Measurements from ENCODE around the gene WDR33.

WDR33 gene

GRCh38 chr2:127721311-127721977, 89.5 kb downstream of the WDR33 start:
- Histone ChIP-seq H3K27me3 (no peaks in the 10 kb centered on the region), H3K4me3 (ENCODE audit: low read depth, low read length) (no peak overlapping the region), H3K36me3 (peaks cover 17% of the 10 kb centered on the region), H3K4me1 (no peaks in the 10 kb centered on the region), H3K9me3 (no peaks in the 10 kb centered on the region)
- TF ChIP-seq CTCF (IDR thresholded peaks at IDR 0.05; ENCODE audit: low read depth, low read length) = no peak
- DNase-seq = no peak

- H3K4me1 ChIP-seq = no peaks in the 10 kb centered on the region
- H3K9me3 ChIP-seq = no peaks in the 10 kb centered on the region
- no peak for DNase-seq
- no peak overlapping the region for H3K4me3 ChIP-seq (ENCODE audit: low read depth, low read length)
- H3K36me3 ChIP-seq = peaks cover 17% of the 10 kb centered on the region
- no peak for TF ChIP-seq CTCF (IDR thresholded peaks at IDR 0.05; ENCODE audit: low read depth, low read length)
- no peaks in the 10 kb centered on the region for H3K27me3 ChIP-seq
Measured at GRCh38 chr2:127719301-127720218, 91.4 kb downstream of the WDR33 start.

GRCh38 chr2:127718271-127718670, 92.7 kb downstream of the WDR33 start:
- TF ChIP-seq CTCF (IDR thresholded peaks at IDR 0.05; ENCODE audit: low read depth, low read length) = no peak
- Histone ChIP-seq H3K4me3 (ENCODE audit: low read depth, low read length) (no peak overlapping the region), H3K9me3 (no peaks in the 10 kb centered on the region), H3K36me3 (peaks cover 17% of the 10 kb centered on the region), H3K4me1 (no peaks in the 10 kb centered on the region), H3K27me3 (no peaks in the 10 kb centered on the region)
- DNase-seq = no peak

GRCh38 chr2:127715778-127716449, 95.1 kb downstream of the WDR33 start:
- no peaks in the 10 kb centered on the region for H3K4me1 ChIP-seq
- DNase-seq = no peak
- no peaks in the 10 kb centered on the region for H3K9me3 ChIP-seq
- no peak overlapping the region for H3K4me3 ChIP-seq (ENCODE audit: low read depth, low read length)
- no peak for TF ChIP-seq CTCF (IDR thresholded peaks at IDR 0.05; ENCODE audit: low read depth, low read length)
- no peaks in the 10 kb centered on the region for H3K27me3 ChIP-seq
- H3K36me3 ChIP-seq = peaks cover 9% of the 10 kb centered on the region

- TF ChIP-seq CTCF (IDR thresholded peaks at IDR 0.05; ENCODE audit: low read depth, low read length) = no peak
Measured at GRCh38 chr2:127713562-127713961, 97.4 kb downstream of the WDR33 start.

More at GRCh38 chr2:127713562-127713961, 97.4 kb downstream of the WDR33 start:
- DNase-seq = no peak
- Histone ChIP-seq H3K9me3 (no peaks in the 10 kb centered on the region), H3K4me3 (ENCODE audit: low read depth, low read length) (no peak overlapping the region), H3K27me3 (no peaks in the 10 kb centered on the region), H3K4me1 (no peaks in the 10 kb centered on the region), H3K36me3 (peaks cover 5% of the 10 kb centered on the region; the same call in 1 of the 2 replicates)
